Breast epithelium (tissue), 3 donors: ENCODE data around the gene KCNIP1.

Experiments
- CTCF ChIP-seq, 3 donors: fragments of 450-650 bp; IDR thresholded peaks; one replicate each; pipeline ENCODE4 v1.5.1; 2016 to 2017; ENCODE audit warnings: antibody characterized with exemption in 3 of 3, mild to moderate bottlenecking in 3 of 3, moderate library complexity in 3 of 3
- POLR2A ChIP-seq: fragments of 450-650 bp; IDR thresholded peaks from one replicate; pipeline ENCODE4 v1.6.1; 2016; ENCODE audit warnings: antibody characterized with exemption, mild to moderate bottlenecking, moderate library complexity

GRCh38 chr5:170603109-170603508 lies 99.3 kb downstream of the KCNIP1 start:
- no peak for TF ChIP-seq CTCF (IDR thresholded peaks at IDR 0.05)
- TF ChIP-seq POLR2A = no peak
